ENCODE measurements around the gene CASKIN1.
"Not testable (repeated sequence)": the region's sequence is repeated elsewhere in the genome, so short reads cannot be mapped to it uniquely, and the experiment has no call there.

CASKIN1 gene

GRCh38 chr16:2127630-2128280 is 68.7 kb downstream of the CASKIN1 start:
- DNase-seq: not testable (repeated sequence)
